GM20000 (cell line): ENCODE measurements around the gene ZNF76.

Experiments used
- DNase-seq: peaks from one replicate; pipeline ENCODE4 v3.0.0; 2012; ENCODE audit warnings: low spot score
- CTCF ChIP-seq: IDR thresholded peaks from 2 replicates; pipeline ENCODE4 v1.5.1; 2012; ENCODE audit warnings: mild to moderate bottlenecking, control low read depth; ENCODE audit errors: extremely low read depth, missing control alignments

ZNF76 gene

DNA sequence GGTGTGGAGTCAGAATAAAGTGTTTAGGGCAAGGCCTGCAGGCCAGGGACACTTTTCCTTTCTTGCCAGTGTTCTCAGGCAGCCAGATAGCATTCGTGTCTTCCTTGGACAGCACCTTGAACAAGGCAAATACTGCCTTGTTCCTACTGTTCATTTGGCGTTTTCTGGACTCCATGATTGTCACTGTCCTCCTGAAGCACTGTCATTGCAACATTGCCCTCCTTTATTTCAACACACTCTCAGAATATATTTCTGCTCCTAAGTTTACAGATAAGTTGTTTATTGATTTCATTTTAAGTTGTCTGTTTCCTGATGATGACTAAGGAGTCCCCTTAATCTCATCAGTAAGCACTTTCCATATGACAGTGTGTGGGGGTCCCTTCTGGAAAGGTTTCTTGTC, 22.9 kb downstream of the ZNF76 start:
- TF ChIP-seq CTCF = no peak
- no peak for DNase-seq

DNA sequence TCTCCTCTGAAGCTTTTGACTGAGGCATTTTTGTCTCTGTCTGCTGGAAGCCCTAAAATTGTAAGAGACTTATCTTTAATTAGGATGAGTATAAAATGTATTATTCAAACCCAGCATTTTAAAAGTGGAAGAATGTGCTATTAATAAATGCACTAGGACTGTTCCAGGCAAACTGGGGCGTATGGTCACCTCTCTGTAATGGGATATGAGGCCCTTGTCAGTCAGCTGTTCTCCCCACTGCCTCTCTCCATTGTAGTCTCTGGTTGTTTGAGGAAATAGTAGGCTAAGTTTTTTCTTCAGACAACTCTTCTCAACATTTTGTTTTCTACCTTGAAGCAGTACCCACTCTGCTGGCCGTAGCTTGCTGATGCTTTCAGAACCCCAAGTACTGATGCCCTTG, 23.8 kb downstream of the ZNF76 start:
- TF ChIP-seq CTCF = no peak
- DNase-seq = no peak

DNA sequence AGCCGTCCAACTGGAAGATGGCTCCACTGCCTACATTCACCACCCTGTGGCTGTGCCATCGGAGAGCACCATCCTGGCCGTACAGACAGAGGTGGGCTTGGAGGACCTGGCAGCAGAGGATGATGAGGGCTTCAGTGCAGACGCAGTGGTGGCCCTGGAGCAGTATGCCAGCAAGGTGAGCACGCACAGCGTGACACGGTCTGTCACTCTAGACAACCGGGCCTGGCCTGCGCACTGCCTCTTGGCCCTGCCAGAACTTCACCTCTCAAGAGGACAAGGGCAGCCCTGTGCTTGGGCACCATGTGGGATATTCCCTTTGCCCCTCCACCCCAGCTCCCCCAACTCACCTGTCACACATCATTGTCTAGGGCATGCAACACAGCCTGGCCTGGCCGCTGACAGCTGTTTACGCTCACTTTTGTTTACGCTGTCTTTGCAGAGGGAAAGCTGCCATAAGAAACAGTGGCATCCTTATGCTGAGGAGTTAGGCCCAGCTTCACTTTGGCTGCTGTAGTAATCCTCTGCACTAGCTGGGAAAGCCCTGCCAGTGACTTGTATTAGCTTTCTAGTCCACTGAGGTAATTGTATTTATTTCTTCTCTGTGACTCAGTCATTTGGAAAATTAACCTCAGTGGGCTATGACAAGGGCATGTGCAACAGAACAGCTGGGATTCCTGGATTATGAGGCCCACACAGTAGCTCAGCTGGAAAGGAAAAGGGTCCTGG, 28.3 kb downstream of the ZNF76 start:
- TF ChIP-seq CTCF = no peak
- no peak for DNase-seq

GRCh38 chr6:35288834-35289233, 29.3 kb downstream of the ZNF76 start:
- no peak for DNase-seq

DNA sequence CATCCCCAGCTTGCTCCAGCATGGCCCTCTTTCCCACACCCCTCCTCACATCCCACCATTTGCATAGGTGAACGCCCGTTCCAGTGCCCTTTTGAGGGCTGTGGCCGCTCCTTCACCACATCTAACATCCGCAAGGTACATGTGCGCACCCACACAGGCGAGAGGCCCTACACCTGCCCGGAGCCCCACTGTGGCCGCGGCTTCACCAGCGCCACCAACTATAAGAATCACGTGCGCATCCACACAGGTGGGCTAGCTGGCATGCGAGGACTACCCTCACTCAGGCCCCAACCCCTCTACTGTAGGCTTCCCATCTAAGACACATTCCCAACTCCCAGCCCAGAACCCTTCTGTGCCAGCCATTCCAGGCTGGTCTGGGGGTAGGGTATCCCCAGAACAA, 32.0 kb downstream of the ZNF76 start:
- DNase-seq = no peak
- no peak for TF ChIP-seq CTCF

More at GRCh38 chr6:35288834-35289233, 29.3 kb downstream of the ZNF76 start:
- TF ChIP-seq CTCF = no peak

DNA sequence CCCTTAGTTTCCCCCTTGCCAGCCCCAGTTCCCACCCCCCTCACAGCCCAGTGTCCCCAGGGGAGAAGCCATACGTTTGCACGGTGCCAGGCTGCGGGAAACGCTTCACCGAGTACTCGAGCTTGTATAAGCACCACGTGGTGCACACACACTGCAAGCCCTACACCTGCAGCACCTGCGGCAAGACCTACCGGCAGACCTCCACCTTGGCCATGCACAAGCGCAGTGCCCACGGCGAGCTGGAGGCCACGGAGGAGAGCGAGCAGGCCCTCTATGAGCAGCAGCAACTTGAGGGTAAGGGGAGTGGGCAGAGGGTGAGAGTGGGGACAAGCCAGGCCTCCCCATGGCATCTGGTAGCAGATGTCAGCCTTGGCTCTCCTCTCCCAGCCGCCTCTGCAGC, 33.0 kb downstream of the ZNF76 start:
- no peak for TF ChIP-seq CTCF
- no peak for DNase-seq

DNA sequence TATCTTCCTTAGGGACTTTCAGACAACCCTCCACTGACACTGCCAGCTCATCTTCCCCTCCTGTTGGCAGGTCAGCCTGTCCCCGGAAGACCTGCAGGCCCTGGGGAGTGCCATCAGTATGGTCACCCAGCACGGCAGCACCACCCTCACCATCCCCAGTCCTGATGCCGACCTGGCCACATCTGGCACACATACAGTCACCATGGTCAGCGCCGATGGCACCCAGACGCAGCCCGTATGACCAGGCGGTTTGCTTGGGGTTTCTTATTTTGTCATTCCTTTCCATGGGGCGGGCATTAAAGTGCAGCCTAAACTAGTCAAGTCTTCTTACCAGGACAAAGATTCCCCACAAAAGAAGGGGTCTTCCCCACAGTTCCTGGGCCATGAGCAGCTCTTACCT, 34.1 kb downstream of the ZNF76 start:
- no peak for DNase-seq
- no peak for TF ChIP-seq CTCF
